Neutrophil (primary cell): ENCODE measurements around the gene NUP160.
"Not testable (repeated sequence)": the region's sequence is repeated elsewhere in the genome, so short reads cannot be mapped to it uniquely, and the experiment has no call there.

Experiments
- H3K27ac ChIP-seq: fragments of 200-600 bp; sonication (generic); 2 replicates; pipeline ENCODE4 v1.5.1; 2016; ENCODE audit warnings: mild to moderate bottlenecking, moderate library complexity
- H3K27me3 ChIP-seq: fragments of 200-600 bp; sonication (generic); 2 replicates; pipeline ENCODE4 v1.6.0; 2016; ENCODE audit warnings: mild to moderate bottlenecking
- H3K36me3 ChIP-seq: fragments of 200-600 bp; sonication (generic); 2 replicates; pipeline ENCODE4 v1.5.1; 2017
- H3K4me1 ChIP-seq, 2 experiments: fragments of 200-600 bp in 1 of 2; sonication (generic) in 1 of 2; 1 replicate in 1 of 2; 2 replicates in 1 of 2; pipeline versions ENCODE4 v1.5.1 to v1.6.1; 2013 to 2016; ENCODE audit warnings: low read depth in 1 of 2, low read length in 1 of 2, mild to moderate bottlenecking in 1 of 2, moderate library complexity in 1 of 2; ENCODE audit not compliant: control insufficient read depth in 1 of 2, insufficient read depth in 1 of 2
- H3K4me3 ChIP-seq, 2 experiments: fragments of 200-600 bp in 1 of 2; sonication (generic) in 1 of 2; 1 replicate in 1 of 2; 2 replicates in 1 of 2; pipeline ENCODE4 v1.5.1; 2013 to 2016; ENCODE audit warnings: low read depth in 1 of 2, low read length in 1 of 2, mild to moderate bottlenecking in 1 of 2, moderate library complexity in 1 of 2
- H3K9me3 ChIP-seq: fragments of 200-600 bp; sonication (generic); 2 replicates; pipeline ENCODE4 v1.5.1; 2016
- CTCF ChIP-seq: fragments of 200-600 bp; sonication (generic); IDR thresholded peaks from 2 replicates; pipeline ENCODE4 v1.5.1; 2016; ENCODE audit warnings: antibody characterized with exemption

Gene NUP160

DNA sequence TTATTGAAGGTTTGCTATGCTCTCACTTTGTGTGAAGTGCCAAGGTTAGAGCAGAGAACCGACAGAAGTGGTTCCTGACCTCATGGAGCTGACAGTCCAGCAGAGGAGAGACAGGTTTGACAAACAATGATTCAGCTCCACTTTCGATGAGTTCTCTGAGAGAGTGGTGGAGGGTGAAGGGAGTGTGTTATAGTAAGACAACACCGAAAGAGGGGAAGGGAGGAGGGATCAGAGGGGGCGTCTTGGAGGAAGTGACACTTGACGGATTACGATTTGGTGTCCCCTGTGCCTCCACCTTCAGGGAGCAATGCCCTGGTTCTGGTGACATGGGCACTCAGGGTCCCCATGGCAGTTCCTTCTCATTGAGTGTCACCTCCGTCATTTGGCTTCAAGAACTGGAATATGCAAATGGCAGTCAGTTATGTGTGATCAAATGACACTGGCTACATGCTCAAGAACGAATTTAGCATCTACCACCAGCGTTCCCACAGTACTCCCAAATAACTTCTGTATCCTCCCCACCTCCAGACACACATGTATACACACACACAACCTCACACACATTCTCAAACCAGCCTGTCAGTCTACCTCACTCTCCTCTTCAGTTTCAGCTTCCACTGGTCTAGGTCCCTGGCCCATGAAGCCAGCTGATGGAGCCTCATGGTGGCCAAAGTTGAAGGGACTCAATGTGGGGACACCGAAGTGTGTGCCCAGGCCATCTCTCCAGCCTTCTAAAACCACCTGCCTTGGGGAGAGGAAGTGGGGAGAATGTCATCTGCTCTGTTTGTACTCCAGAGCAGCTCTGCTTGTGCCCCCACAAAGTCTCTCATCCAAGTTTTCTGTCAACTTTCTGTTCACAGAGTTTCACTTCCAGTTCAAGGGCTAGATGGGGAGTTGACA, 31.4 kb upstream of the NUP160 start:
- TF ChIP-seq CTCF = no peak
- Histone ChIP-seq H3K9me3 (peaks cover 9% of the 10 kb centered on the region), H3K4me1 (no peaks in the 10 kb centered on the region), H3K27me3 (no peaks in the 10 kb centered on the region), H3K36me3 (no peaks in the 10 kb centered on the region), H3K4me3 (no peak overlapping the region), H3K27ac (no peak overlapping the region)

DNA sequence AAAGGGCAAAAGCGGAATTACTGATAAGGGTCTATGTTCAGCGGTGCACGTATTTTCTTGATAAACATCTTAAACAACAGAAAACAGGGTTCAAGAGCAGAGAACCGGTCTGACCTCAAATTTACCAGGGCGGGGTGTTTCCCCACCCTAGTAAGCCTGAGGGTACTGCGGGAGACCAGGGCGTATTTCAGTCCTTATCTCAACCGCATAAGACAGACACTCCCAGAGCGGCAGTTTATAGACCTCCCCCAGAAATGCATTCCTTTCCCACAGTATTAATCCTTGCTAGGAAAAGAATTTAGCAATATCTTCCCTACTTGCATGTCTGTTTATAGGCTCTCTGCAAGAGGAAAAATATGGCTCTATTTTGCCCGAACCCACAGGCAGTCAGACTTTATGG, 27.7 kb upstream of the NUP160 start:
- H3K27ac ChIP-seq, H3K27me3 ChIP-seq, H3K4me3 ChIP-seq, H3K4me1 ChIP-seq, H3K9me3 ChIP-seq, H3K36me3 ChIP-seq: not testable (repeated sequence)

- H3K4me3 ChIP-seq = no peak overlapping the region
- TF ChIP-seq CTCF = no peak
- H3K27me3 ChIP-seq = no peaks in the 10 kb centered on the region
- no peaks in the 10 kb centered on the region for H3K9me3 ChIP-seq
- no peaks in the 10 kb centered on the region for H3K36me3 ChIP-seq
- H3K4me1 ChIP-seq = no peaks in the 10 kb centered on the region
- no peak overlapping the region for H3K27ac ChIP-seq
These were observed 22.3 kb upstream of the NUP160 start for GRCh38 chr11:47870404-47870803.

- H3K27me3 ChIP-seq = no peaks in the 10 kb centered on the region
- H3K27ac ChIP-seq = no peak overlapping the region
- no peaks in the 10 kb centered on the region for H3K9me3 ChIP-seq
- H3K4me3 ChIP-seq = no peak overlapping the region
- H3K4me1 ChIP-seq = no peaks in the 10 kb centered on the region
- H3K36me3 ChIP-seq = no peaks in the 10 kb centered on the region
- no peak for TF ChIP-seq CTCF
These were observed 21.6 kb upstream of the NUP160 start for GRCh38 chr11:47869544-47870393.

DNA sequence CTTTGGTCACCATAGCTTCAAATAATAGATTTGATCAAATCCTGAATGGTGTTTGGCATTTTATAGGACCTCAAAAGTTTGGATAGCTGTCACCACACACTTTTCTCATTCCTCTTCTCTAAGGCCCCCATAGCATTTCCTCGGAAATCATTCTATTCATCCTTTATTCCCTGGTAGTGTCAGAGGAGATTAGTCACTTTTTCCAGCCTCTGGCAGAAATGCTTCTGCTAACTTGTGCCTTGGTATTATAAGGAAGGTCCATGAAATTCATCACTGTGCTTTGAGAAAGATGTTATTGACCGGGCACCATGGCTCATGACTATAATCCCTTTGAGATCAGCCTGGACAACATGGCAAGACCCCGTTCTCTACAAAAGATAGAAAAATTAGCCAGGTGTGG, 19.7 kb upstream of the NUP160 start:
- Histone ChIP-seq H3K36me3 (no peaks in the 10 kb centered on the region), H3K4me1 (no peaks in the 10 kb centered on the region)
- no peak for TF ChIP-seq CTCF

DNA sequence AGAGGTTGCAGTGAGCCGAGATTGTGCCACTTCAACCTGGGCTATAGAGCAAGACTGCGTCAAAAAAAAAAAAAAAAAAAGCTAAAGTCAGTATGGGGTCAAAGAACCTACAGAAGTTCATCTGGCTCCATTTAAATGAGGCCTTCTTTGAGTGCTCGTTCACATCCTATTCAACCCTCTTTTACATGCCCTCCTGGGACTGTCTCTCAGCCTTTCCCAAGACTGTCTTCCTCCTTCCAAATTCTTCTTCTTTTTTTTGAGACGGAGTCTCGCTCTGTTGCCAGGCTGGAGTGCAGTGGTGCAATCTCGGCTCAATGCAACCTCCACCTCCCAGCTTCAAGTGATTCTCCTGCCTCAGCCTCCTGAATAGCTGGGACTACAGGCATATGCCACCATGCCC, 18.7 kb upstream of the NUP160 start:
- peaks cover 14% of the 10 kb centered on the region for H3K27me3 ChIP-seq
- H3K4me3 ChIP-seq, H3K9me3 ChIP-seq, H3K4me1 ChIP-seq, H3K27ac ChIP-seq, H3K36me3 ChIP-seq: not testable (repeated sequence)

More for the DNA sequence above, 19.7 kb upstream of the NUP160 start:
- no peak overlapping the region for H3K27ac ChIP-seq
- peaks cover 14% of the 10 kb centered on the region for H3K27me3 ChIP-seq
- H3K9me3 ChIP-seq = no peaks in the 10 kb centered on the region
- H3K4me3 ChIP-seq = no peak overlapping the region
